HG03460 (cell line): ENCODE results near the gene SAP30.

Source experiments
- ATAC-seq: cut with Tn5 transposase; IDR thresholded peaks from one replicate; pipeline ENCODE4 v1.9.1; 2021; ENCODE audit not compliant: unreplicated experiment

The SAP30 gene

GRCh38 chr4:173370477-173371291, at the start of gene SAP30:
SAP30 (plus strand) TSS chr4:173370954; CDS start chr4:173371183, 229 bp downstream.
- ATAC-seq, result peak; percentile 58

GRCh38 chr4:173325007-173325736, 45.6 kb upstream of the SAP30 start:
- no peak for ATAC-seq

- ATAC-seq, result no peak
Observed at GRCh38 chr4:173328236-173328901, 42.4 kb upstream of the SAP30 start.

- no peak for ATAC-seq
Observed at GRCh38 chr4:173330590-173330989, 40.2 kb upstream of the SAP30 start.

- ATAC-seq, result no peak
Observed at GRCh38 chr4:173332021-173332487, 38.7 kb upstream of the SAP30 start.

- no peak for ATAC-seq
Observed at GRCh38 chr4:173332963-173333657, 37.6 kb upstream of the SAP30 start.

- peak; percentile 2 for ATAC-seq
Observed at GRCh38 chr4:173333658-173334084, 37.1 kb upstream of the SAP30 start.

- ATAC-seq, result peak; percentile 91
Observed at GRCh38 chr4:173334085-173334890, 36.5 kb upstream of the SAP30 start, which contains the start of gene HMGB2. HMGB2 (minus strand) TSS chr4:173334358; CDS start chr4:173333649, 709 bp downstream.

- ATAC-seq, result peak; percentile 31
Observed at GRCh38 chr4:173334891-173335752, 35.6 kb upstream of the SAP30 start.

GRCh38 chr4:173337463-173337862, 33.3 kb upstream of the SAP30 start:
- ATAC-seq, result no peak

GRCh38 chr4:173343832-173344397, 26.8 kb upstream of the SAP30 start:
- ATAC-seq, result no peak

GRCh38 chr4:173345648-173346047, 25.1 kb upstream of the SAP30 start:
- peak; percentile 38 for ATAC-seq

GRCh38 chr4:173346074-173346473, 24.7 kb upstream of the SAP30 start:
- ATAC-seq, result no peak

GRCh38 chr4:173347467-173347866, 23.3 kb upstream of the SAP30 start:
- no peak for ATAC-seq

GRCh38 chr4:173357939-173358338, 12.8 kb upstream of the SAP30 start:
- no peak for ATAC-seq

GRCh38 chr4:173360587-173361221, 10.1 kb upstream of the SAP30 start:
- no peak for ATAC-seq

- no peak for ATAC-seq
Observed at GRCh38 chr4:173362666-173363065, 8.1 kb upstream of the SAP30 start.

GRCh38 chr4:173365359-173365996, 5.3 kb upstream of the SAP30 start:
- no peak for ATAC-seq
